Stimulated activated CD8-positive, alpha-beta memory T cell treated with anti-CD3 and anti-CD28 coated beads, Interleukin-12 subunit alpha, Interleukin-12 subunit beta, amount 100 ng/mL, for 24 hours (primary cell): ENCODE results near the gene ANKRD39.
"Not testable (repeated sequence)": the region's sequence is repeated elsewhere in the genome, so short reads cannot be mapped to it uniquely, and the experiment has no call there.

Source experiments
- DNase-seq: peaks from one replicate; pipeline ENCODE4 v3.0.0-alpha.2; 2020; ENCODE audit errors: extremely low read depth

ANKRD39 gene

DNA sequence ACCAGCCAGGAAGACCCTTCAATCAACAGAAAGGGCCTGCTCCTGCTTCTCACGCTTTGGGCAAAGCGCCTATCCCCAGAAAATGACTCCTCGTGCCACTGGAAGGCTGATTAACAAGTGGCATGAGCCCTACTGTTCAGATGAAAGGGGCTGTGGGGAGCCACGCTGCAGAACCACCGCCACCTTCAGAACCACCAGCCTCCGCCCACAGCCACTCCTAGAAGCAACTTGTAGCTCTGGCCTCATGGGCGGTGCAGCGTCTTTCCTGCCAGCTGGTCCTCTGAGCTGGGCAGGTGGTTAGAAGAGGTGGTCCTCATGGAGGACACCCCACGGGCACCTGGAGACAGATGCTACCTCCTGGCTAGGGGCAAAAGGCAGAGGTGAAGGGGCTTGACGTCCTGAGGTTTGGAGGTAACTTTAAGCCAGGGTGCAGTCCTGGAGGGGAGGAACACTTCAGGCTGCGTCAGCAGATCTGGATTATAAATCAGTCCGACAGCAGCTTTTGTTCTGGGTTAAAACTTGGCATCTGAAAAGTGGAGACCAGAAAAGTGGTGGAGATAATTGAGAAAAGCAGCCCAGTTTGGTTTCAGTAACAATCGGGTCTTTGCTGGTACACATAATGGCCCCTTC is 12.9 kb upstream of the ANKRD39 start:
- DNase-seq: no peak

- DNase-seq: no peak
These were observed 12.2 kb upstream of the ANKRD39 start, which contains the start of gene SEMA4C for GRCh38 chr2:96869822-96870625. TSS of gene SEMA4C (minus strand) at chr2:96870080. CDS start at chr2:96867886, 2,194 bp downstream.

DNA sequence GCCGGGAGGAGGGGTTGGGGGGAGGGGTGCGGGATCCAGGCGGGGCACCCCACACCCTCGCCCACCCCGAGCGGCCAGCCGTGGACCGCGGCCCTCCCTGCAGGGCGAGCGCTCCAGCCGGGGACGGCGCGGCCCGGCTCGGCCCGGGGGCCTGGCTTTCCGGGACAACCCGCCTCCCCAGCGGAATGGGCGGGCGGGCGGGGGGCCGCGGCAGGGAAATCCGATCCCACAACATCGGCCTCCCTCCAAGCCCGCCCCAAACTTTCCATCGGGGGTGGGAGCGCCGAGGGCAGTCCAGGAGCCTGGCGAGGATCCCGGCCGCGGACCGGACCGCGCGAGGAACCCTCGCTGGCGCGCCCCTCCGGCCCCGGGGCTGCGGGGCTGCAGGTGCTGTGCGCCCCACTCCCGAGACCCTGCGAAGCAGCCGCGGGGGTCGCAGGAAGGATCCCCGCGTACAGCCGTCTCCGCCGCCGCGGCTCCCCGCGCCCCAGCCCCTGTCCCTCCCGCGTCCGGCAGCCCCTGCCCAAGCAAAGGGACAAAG is 11.5 kb upstream of the ANKRD39 start:
- no peak for DNase-seq

DNA sequence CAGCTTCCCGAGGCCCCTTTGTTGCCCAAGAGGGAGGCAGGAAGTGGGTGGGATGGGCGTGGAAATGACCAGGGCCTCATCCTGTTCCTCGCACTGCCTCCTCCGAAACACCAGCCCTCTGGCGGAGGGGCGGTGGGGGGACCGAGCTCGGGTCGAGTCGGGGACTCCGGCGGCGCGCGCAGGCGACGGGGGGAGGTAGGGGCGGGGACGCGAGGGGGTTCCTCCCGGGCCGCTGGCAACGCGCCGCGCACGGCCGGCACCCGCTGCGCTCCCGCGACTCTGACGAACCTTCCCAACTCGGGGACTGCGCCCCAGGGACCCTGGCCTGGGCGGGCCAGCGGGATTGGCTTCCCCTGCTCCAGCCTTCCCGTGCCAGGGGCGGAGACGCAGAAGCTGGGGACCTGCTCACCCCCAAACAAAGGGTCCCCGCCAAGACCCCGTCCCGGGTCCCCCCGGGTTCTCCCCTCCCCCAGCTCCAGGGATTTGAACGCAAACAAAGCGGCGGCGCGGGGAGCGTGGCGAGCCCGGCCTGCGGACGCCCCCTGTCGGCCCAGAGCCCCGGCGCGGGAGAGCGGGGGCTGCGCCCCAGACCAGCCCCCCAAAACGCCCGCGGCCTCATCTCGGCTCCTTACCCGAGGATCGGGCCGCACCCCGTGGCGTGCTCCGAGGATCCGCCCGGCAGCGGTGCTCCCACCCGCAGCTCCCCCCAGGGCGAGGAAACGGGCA is 10.9 kb upstream of the ANKRD39 start:
- no peak for DNase-seq

DNA sequence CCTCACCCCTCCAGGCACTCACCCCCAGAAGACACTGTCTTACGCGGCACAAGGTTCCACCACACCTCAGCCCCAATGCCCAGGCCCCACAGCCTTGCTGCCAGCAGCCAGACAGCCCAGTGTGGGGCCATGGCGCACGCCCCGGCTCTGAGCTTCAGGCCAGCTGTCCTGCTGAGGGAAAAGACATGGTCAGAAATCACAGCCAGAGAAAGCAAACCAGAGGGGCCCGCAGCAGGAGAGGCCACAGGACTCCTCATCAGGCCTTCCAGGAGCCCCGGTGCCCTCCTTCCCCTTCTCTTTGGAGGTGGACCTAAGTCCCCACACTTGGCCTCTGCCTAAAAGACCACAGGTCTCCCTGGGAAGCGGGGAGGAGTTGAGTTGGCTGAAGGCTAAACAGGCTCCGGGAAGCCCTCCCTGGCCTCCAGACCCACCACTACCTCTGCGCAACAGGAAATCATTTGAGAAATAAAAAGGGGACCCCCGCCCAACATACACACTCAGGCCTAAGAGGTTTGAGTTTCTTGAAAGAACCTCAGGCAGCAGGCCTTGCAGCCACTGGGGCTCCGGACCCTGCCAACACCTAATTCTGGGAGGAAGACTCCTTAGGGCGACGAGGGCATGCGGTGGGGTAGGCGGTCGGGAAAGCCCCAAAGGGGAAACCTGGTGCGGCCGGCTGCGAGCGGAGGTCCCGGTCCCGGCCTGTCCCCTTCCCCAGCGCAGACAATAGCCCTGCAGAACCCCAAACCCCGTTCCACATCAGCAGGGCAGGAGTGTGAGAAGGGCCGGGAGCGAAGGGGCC is 10.1 kb upstream of the ANKRD39 start:
- no peak for DNase-seq

DNA sequence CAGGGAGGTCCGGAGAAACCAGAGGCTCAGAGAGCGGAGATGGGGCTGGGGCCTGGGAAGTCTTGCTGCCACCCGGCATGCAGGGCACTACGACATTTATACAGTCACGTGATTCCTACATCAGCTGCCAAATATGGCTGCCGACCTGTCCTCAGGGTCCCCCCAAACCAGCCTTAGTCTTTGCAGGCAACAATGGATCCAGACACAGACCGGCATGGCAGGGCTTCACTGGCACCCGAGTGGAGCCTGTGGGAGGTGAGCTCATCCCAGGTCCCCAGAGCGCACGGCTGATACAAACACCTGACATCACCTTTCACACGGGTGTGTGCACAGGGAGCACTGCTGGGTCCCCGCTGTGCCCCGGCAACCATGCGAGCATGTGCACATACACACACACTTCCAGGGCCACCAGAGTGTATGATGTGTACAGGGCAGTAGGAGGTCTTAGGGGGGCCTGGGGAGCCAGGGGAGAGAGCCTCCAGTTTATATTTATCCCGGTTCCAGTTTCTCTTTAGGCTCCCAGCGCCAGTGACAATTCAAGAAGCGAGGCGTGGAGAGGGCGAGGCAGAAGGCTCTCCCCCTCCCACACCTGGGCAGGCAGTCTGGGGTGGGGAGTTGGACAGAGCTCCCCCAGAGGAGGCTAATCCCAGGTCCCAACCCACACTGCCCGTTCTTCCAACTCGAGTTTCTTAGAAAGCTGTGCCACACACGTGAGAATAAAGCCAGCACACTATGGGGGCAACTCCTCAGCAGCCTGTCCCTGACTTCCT is 9.4 kb upstream of the ANKRD39 start:
- no peak for DNase-seq

- DNase-seq: no peak
These were observed 8.8 kb upstream of the ANKRD39 start for GRCh38 chr2:96866586-96866985.

- no peak for DNase-seq
These were observed 8.3 kb upstream of the ANKRD39 start for GRCh38 chr2:96866149-96866548.

GRCh38 chr2:96865654-96866053 is 7.8 kb upstream of the ANKRD39 start:
- DNase-seq: no peak

GRCh38 chr2:96864343-96865091 is 6.7 kb upstream of the ANKRD39 start:
- no peak for DNase-seq

GRCh38 chr2:96863575-96864342 is 5.9 kb upstream of the ANKRD39 start:
- no peak for DNase-seq

DNA sequence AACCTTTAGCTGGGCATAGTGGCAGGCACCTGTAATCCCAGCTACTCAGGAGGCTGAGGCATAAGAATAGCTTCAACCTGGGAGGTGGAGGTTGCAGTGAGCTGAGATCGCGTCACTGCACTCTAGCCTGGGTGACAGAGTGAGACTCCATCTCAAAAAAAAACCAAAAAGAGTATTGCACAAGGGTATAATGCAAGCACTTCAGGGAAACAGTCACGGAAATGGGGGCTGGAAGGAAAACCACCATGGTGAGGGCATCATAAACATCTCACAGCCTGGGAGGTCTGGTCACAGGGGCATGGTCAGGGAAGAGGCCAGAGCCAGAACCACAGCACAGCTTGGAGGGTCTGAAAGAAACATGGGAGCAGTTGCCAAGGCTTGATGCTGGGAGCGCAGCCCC is 5.2 kb upstream of the ANKRD39 start:
- not testable (repeated sequence) for DNase-seq

- no peak for DNase-seq
These were observed 3.3 kb upstream of the ANKRD39 start for GRCh38 chr2:96861074-96861473.

DNA sequence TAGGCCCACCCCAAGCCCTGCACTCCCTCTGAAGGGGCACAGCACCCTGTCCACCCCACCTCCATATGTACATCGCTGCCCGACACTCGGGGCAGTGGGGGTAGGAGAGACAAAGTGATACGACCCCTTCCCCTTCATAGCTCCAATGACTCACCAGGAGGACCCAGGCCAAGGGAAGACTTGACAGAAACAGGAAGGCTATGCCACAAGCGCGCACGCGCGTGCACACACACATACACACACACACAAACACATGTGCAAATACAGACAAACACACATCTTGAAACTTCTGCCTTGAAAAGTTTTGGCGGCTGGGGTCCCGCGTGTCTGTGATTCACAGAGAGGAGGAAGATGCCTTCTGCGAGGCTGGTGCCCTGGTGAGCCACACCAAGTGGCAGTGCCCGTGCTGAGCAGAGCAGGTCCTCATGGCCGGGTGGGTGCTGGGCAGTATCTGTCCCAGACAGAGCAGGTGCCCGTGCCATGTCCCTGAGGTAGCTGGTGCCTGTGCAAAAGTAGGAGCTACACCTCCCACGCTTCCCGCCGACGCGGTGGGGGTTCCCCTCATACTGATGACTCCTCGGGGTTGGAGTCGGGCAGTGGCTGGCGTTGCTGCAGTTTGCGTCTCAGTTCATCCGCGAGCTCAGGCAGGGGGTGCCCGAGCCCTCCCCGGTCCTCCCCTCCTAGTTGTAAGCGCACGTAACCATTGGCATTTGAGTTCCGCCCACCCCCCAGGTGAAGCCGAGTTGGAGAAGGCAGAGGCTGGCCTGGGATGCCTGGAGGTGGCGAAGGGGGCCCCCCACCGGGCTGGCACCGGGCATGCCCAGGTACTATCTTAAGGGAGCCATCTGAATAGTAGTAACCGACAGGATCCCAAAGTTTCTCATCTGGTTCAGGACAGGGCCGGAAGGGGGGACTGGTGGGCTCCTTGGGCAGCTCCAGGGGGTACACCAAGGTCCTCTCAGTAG is 2.5 kb upstream of the ANKRD39 start:
- no peak for DNase-seq

GRCh38 chr2:96859681-96860064 is 1.9 kb upstream of the ANKRD39 start:
- no peak for DNase-seq

DNA sequence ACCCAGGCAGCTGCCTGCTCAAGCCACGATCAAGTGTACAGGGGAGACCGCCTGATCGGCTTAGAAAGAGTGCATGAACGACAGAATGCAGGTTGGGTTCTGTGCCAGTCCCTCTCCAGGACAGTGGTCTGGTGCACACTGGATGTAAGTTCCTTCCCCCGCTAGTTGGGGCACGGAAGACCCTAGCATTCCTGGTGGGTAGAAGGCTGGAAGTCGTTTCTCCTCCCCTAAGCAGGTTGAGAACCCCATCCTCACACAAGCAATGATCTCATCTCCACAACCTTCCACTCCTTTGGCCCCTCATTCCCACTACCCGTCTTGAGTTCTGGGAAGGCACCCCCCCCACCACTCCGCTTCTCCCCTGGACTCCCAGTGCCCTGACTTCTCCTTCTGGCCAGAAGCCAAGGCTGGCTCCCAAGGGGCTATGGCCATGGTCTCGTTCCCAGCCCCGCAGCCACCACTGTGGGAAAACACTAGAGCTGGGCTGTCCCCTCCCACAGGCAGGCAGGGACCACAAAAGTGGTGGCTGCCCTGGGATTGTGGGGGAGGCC is 1.4 kb upstream of the ANKRD39 start:
- no peak for DNase-seq

DNA sequence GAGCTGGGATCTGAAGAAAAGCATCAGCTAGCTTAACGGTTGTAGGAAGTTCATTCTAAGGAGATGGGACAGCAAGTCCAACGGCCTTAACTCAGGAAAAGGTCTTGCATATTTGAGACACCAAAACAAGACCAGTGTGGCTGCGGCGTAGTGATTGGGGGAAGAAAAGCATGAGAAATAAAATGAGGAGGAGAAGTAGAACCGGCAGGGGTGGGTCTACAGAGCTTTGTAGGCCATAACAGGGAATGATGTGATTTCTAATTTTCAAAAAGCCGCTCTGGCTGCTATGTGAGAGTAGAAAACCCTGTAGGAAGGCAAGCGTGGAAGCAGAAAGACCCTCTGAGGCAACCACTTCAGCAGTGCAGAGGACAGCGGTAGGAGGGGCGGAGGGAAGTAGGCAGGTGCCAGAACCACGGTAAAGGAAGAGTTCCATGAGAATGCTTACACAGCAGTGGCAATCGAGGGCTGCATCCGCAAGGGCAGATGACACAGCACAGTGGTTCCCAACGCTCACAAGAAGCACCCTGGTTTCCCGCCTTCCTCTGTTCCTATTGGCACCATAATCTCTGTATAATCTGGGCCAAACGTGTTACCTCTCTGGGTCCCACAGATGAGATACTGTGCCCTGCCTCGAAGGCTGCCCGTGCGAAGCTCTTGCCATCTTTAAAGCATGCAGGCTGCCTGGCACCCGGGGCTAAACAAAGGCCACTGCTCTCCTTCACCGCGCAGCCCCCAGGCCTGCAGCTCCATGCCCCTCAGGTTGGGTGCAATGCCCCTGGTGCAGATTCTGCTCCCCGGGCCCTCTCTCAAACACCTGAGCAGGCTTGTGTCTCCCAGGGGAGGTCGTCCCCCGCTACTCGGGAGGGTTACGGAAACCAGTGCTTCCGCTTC is 795 bp downstream of the ANKRD39 start:
- DNase-seq: no peak
